Loucy (cell line): ENCODE measurements around the gene MAML3.

ENCODE experiments used
- H2AFZ ChIP-seq: fragments of 200-600 bp; sonication (generic); 2 replicates; pipeline ENCODE4 v1.6.0; 2016; ENCODE audit warnings: antibody characterized with exemption, mild to moderate bottlenecking, low read length, moderate library complexity
- H3F3A ChIP-seq: fragments of 200-600 bp; 2 replicates; pipeline ENCODE4 v1.6.0; 2016; ENCODE audit warnings: antibody characterized with exemption, low read depth, mild to moderate bottlenecking
- H3K27me3 ChIP-seq: fragments of 200-600 bp; sonication (generic); 2 replicates; pipeline ENCODE4 v1.6.1; 2014; ENCODE audit warnings: low read length, mild to moderate bottlenecking; ENCODE audit not compliant: insufficient read depth, poor library complexity, severe bottlenecking
- H3K36me3 ChIP-seq: fragments of 200-600 bp; sonication (generic); 2 replicates; pipeline ENCODE4 v1.6.1; 2016; ENCODE audit warnings: low read length; ENCODE audit not compliant: insufficient read depth
- H3K4me1 ChIP-seq: fragments of 200-600 bp; sonication (generic); 2 replicates; pipeline ENCODE4 v1.5.1; 2014; ENCODE audit warnings: low read length, mild to moderate bottlenecking; ENCODE audit not compliant: insufficient read depth, poor library complexity, severe bottlenecking
- H3K4me2 ChIP-seq: fragments of 200-600 bp; sonication (generic); 2 replicates; pipeline ENCODE4 v1.6.0; 2014; ENCODE audit warnings: antibody characterized with exemption, low read length, low read depth, mild to moderate bottlenecking; ENCODE audit not compliant: poor library complexity, severe bottlenecking
- H3K4me3 ChIP-seq: fragments of 200-600 bp; sonication (generic); 2 replicates; pipeline ENCODE4 v1.5.1; 2014; ENCODE audit warnings: low read length, mild to moderate bottlenecking, mixed read lengths; ENCODE audit not compliant: poor library complexity, severe bottlenecking
- H3K79me2 ChIP-seq: fragments of 200-600 bp; sonication (generic); 2 replicates; pipeline ENCODE4 v1.6.1; 2014; ENCODE audit warnings: low read length; ENCODE audit not compliant: insufficient read depth
- H3K9ac ChIP-seq: fragments of 200-600 bp; sonication (generic); 2 replicates; pipeline ENCODE4 v1.6.0; 2014; ENCODE audit warnings: mild to moderate bottlenecking, low read depth, low read length, moderate library complexity; ENCODE audit not compliant: poor library complexity, severe bottlenecking
- H3K9me2 ChIP-seq: fragments of 200-600 bp; sonication (generic); replicated peaks from 2 replicates; pipeline ENCODE4 v1.6.1; 2016; ENCODE audit warnings: low read depth, low read length, mixed read lengths
- H3K9me3 ChIP-seq: fragments of 200-600 bp; sonication (generic); 2 replicates; pipeline ENCODE4 v1.6.1; 2014; ENCODE audit warnings: mild to moderate bottlenecking, antibody characterized with exemption, low read length, low read depth; ENCODE audit not compliant: insufficient read depth
- H4K20me1 ChIP-seq: fragments of 200-600 bp; sonication (generic); 2 replicates; pipeline ENCODE4 v1.6.0; 2014; ENCODE audit warnings: antibody characterized with exemption, low read length, mild to moderate bottlenecking; ENCODE audit not compliant: insufficient read depth, poor library complexity, severe bottlenecking
- EZH2phosphoT487 ChIP-seq: fragments of 200-600 bp; IDR thresholded peaks from 2 replicates; pipeline ENCODE4 v1.6.1; 2018; ENCODE audit warnings: antibody characterized with exemption, mild to moderate bottlenecking, moderate library complexity, borderline replicate concordance
- TF ChIP-seq, protein P1 (sequence below): fragments of 200-600 bp; sonication (generic); conservative IDR thresholded peaks from 2 replicates; pipeline ENCODE4 v1.5.1; 2014; ENCODE audit warnings: mild to moderate bottlenecking, antibody characterized with exemption, low read length

MAML3 gene

DNA sequence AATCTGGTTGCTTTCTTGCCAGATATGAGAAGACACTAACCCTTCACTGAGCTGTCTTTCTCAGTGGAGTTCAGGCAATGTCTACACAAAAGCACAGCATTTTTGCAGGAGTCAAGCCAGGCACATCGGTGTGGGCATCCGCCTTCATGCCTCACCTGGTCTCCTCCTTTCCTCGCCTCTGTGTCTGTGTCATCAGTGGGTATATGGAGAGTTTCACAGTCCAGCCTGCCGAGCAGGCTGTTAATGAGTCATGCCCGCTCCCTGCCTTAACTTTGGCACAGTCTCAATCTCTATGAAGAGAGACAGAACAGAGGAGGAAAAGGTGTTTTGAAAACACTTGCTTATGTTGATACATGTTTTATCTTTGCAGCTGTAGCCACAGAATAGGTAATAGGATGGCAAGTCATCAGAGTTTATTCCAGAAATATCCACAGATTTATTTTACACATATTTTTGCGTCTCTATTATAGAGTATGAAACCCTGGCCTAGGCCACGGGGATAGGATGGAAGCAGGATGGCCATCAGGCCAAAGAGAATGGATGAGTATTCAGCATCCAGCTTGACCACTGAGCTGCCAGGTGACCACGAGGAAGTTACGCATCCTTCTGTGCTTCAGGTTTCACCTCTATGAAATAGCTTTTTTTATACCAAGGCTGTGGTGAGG lies 32.8 kb upstream of the MAML3 start:
- no peak overlapping the region for H3K4me3 ChIP-seq
- H3F3A ChIP-seq, result no peaks in the 10 kb centered on the region
- H3K27me3 ChIP-seq, result no peaks in the 10 kb centered on the region
- no peak overlapping the region for H3K4me2 ChIP-seq
- H3K9ac ChIP-seq, result no peak overlapping the region
- TF ChIP-seq EZH2phosphoT487, result no peak
- TF ChIP-seq, protein P1, sequence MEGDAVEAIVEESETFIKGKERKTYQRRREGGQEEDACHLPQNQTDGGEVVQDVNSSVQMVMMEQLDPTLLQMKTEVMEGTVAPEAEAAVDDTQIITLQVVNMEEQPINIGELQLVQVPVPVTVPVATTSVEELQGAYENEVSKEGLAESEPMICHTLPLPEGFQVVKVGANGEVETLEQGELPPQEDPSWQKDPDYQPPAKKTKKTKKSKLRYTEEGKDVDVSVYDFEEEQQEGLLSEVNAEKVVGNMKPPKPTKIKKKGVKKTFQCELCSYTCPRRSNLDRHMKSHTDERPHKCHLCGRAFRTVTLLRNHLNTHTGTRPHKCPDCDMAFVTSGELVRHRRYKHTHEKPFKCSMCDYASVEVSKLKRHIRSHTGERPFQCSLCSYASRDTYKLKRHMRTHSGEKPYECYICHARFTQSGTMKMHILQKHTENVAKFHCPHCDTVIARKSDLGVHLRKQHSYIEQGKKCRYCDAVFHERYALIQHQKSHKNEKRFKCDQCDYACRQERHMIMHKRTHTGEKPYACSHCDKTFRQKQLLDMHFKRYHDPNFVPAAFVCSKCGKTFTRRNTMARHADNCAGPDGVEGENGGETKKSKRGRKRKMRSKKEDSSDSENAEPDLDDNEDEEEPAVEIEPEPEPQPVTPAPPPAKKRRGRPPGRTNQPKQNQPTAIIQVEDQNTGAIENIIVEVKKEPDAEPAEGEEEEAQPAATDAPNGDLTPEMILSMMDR, result no peak
- no peaks in the 10 kb centered on the region for H4K20me1 ChIP-seq
- H3K9me2 ChIP-seq, result no peaks in the 10 kb centered on the region
- H3K9me3 ChIP-seq, result no peaks in the 10 kb centered on the region
- H2AFZ ChIP-seq, result no peak overlapping the region
- H3K79me2 ChIP-seq, result no peaks in the 10 kb centered on the region
- no peaks in the 10 kb centered on the region for H3K4me1 ChIP-seq
- no peaks in the 10 kb centered on the region for H3K36me3 ChIP-seq

DNA sequence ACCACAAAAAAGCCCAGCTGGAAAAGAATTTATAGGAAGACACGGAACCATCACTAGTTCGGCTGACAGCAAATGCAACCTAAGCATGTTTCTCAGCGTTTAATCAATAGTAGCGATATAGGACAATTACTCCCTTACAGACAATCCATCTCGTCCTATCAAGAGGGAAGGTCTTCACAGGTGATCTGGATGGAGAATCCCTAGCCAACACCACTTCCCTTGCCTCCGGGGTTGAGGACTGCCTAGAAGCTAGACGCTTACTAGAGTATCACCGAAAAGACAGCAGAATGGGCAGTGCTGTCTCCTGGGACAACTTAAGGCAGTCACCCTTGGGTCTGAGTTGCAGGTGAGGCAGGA lies 32.1 kb upstream of the MAML3 start:
- H3K9ac ChIP-seq, result no peak overlapping the region
- TF ChIP-seq, protein P1, result no peak
- TF ChIP-seq EZH2phosphoT487, result no peak
- no peaks in the 10 kb centered on the region for H3K9me3 ChIP-seq
- H3K27me3 ChIP-seq, result no peaks in the 10 kb centered on the region
- no peaks in the 10 kb centered on the region for H3K9me2 ChIP-seq
- no peaks in the 10 kb centered on the region for H3K79me2 ChIP-seq
- no peaks in the 10 kb centered on the region for H4K20me1 ChIP-seq
- H3K36me3 ChIP-seq, result no peaks in the 10 kb centered on the region
- H3K4me3 ChIP-seq, result no peak overlapping the region
- H3K4me1 ChIP-seq, result no peaks in the 10 kb centered on the region
- no peak overlapping the region for H3K4me2 ChIP-seq
- H3F3A ChIP-seq, result no peaks in the 10 kb centered on the region
- H2AFZ ChIP-seq, result no peak overlapping the region

DNA sequence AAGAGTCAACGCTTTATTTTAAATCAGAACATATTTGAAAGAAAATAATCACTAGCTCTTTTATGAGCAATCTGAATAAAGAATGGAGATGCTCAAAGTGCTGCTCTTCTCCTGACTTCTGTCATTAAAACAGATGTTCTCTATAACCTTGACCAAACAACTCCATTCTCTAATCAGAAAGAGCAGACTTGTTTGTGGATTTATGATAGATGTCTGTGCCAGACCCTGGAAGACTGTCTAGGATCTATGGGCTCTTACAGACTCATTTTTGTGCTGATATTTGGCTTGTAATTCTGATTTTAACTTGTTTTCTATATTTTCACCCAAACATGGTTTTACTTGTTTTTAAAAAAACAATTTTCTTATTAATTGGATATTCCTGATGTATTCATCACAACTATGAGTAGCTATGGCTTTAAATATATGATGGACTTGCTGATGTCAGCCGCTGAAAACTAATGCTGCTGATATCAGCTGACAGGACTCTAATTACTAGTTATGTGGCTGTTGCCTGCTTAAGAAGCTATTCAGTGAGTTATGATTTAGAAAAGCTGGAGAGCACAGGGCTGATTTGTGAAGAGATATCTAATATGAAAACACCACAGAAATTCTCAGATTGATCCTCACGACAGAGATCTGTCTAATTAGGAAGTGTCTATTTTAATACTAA lies 31.6 kb upstream of the MAML3 start:
- Histone ChIP-seq H3K4me2 (no peak overlapping the region), H2AFZ (no peak overlapping the region), H3K79me2 (no peaks in the 10 kb centered on the region), H3K4me3 (no peak overlapping the region), H3K27me3 (no peaks in the 10 kb centered on the region), H3K4me1 (no peaks in the 10 kb centered on the region), H3K9ac (no peak overlapping the region), H3K36me3 (no peaks in the 10 kb centered on the region), H3F3A (no peaks in the 10 kb centered on the region), H3K9me2 (no peaks in the 10 kb centered on the region), H3K9me3 (no peaks in the 10 kb centered on the region), H4K20me1 (no peaks in the 10 kb centered on the region)
- TF ChIP-seq EZH2phosphoT487, result no peak
- TF ChIP-seq, protein P1, result no peak
